Measurements from ENCODE around the gene ZNF683.

The ZNF683 gene

GRCh38 chr1:26330276-26330675 lies 42.3 kb downstream of the ZNF683 start:
- Histone ChIP-seq H3K9me3 (ENCODE audit: control insufficient read depth, insufficient read depth, low read depth, low read length) (no peaks in the 10 kb centered on the region), H3K4me3 (ENCODE audit: low read depth, low read length) (no peak overlapping the region), H3K36me3 (ENCODE audit: control insufficient read depth in 2 of 2, insufficient read depth in 1 of 2, low read length in 2 of 2) (peaks cover 0 to 3% of the 10 kb centered on the region in 2 experiments; a peak in 1 of 3 replicates), H3K4me1 (ENCODE audit: control insufficient read depth, insufficient read depth, low read length) (no peaks in the 10 kb centered on the region), H3K27ac (ENCODE audit: extremely low read depth, low read depth, low read length) (no peak overlapping the region)
- TF ChIP-seq REST (tag by site-specific recombination; IDR thresholded peaks at IDR 0.05) (no peak), ZNF354C (tag by site-specific recombination; IDR thresholded peaks at IDR 0.05; ENCODE audit: borderline replicate concordance, low read depth) (no peak), REPIN1 (tag by site-specific recombination; IDR thresholded peaks at IDR 0.05; ENCODE audit: low read depth) (no peak), ZNF600 (tag by site-specific recombination; IDR thresholded peaks at IDR 0.05) (no peak), ZNF426 (tag by site-specific recombination; IDR thresholded peaks at IDR 0.05) (no peak), WT1 (tag by site-specific recombination; IDR thresholded peaks at IDR 0.05) (no peak), ZBTB21 (tag by site-specific recombination; IDR thresholded peaks at IDR 0.05) (no peak), ZNF561 (tag by site-specific recombination; IDR thresholded peaks at IDR 0.05; ENCODE audit: borderline replicate concordance) (no peak), ZNF658 (tag by site-specific recombination; IDR thresholded peaks at IDR 0.05) (no peak), ZNF645 (tag by site-specific recombination; IDR thresholded peaks at IDR 0.05) (no peak), ZNF544 (tag by site-specific recombination; IDR thresholded peaks at IDR 0.05) (no peak), GLIS1 (tag by site-specific recombination; IDR thresholded peaks at IDR 0.05) (no peak), KLF10 (tag by site-specific recombination; IDR thresholded peaks at IDR 0.05) (no peak), ZNF157 (tag by site-specific recombination; IDR thresholded peaks at IDR 0.05) (no peak), OVOL3 (tag by site-specific recombination; IDR thresholded peaks at IDR 0.05) (no peak), ZNF677 (tag by site-specific recombination; IDR thresholded peaks at IDR 0.05) (no peak), ZNF558 (tag by site-specific recombination; IDR thresholded peaks at IDR 0.05) (no peak), ZNF24 (tag by site-specific recombination; IDR thresholded peaks at IDR 0.05) (no peak)
- TF ChIP-seq, protein P1, sequence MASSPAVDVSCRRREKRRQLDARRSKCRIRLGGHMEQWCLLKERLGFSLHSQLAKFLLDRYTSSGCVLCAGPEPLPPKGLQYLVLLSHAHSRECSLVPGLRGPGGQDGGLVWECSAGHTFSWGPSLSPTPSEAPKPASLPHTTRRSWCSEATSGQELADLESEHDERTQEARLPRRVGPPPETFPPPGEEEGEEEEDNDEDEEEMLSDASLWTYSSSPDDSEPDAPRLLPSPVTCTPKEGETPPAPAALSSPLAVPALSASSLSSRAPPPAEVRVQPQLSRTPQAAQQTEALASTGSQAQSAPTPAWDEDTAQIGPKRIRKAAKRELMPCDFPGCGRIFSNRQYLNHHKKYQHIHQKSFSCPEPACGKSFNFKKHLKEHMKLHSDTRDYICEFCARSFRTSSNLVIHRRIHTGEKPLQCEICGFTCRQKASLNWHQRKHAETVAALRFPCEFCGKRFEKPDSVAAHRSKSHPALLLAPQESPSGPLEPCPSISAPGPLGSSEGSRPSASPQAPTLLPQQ (tag by site-specific recombination; IDR thresholded peaks at IDR 0.05) = no peak
- TF ChIP-seq, protein P2, sequence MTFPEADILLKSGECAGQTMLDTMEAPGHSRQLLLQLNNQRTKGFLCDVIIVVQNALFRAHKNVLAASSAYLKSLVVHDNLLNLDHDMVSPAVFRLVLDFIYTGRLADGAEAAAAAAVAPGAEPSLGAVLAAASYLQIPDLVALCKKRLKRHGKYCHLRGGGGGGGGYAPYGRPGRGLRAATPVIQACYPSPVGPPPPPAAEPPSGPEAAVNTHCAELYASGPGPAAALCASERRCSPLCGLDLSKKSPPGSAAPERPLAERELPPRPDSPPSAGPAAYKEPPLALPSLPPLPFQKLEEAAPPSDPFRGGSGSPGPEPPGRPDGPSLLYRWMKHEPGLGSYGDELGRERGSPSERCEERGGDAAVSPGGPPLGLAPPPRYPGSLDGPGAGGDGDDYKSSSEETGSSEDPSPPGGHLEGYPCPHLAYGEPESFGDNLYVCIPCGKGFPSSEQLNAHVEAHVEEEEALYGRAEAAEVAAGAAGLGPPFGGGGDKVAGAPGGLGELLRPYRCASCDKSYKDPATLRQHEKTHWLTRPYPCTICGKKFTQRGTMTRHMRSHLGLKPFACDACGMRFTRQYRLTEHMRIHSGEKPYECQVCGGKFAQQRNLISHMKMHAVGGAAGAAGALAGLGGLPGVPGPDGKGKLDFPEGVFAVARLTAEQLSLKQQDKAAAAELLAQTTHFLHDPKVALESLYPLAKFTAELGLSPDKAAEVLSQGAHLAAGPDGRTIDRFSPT (tag by site-specific recombination; IDR thresholded peaks at IDR 0.05) = no peak
- POLR2A ChIA-PET = no interaction called here
- CTCF ChIA-PET = interaction anchor here (0.6 to 1.5 kb wide), 6 partner anchors 9 to 316 kb away, joined by 3 to 7 read pairs (median 4); no protein-coding TSS in a partner anchor
